ACC112 (cell line): ENCODE measurements around the gene H2AZ2.

ENCODE experiments used
- H2AFZ ChIP-seq: fragments of 200-600 bp; sonication (generic); one replicate; pipeline ENCODE4 v1.6.0; 2017; ENCODE audit warnings: antibody characterized with exemption, low read length; ENCODE audit not compliant: unreplicated experiment
- H3K27ac ChIP-seq: fragments of 200-600 bp; sonication (generic); 2 replicates; pipeline ENCODE4 v1.5.1; 2014; ENCODE audit warnings: low read depth, mild to moderate bottlenecking, antibody characterized with exemption, low read length, moderate library complexity
- H3K27me3 ChIP-seq: fragments of 200-600 bp; sonication (generic); 2 replicates; pipeline ENCODE4 v1.6.1; 2014; ENCODE audit warnings: mild to moderate bottlenecking, antibody characterized with exemption, low read length, moderate library complexity, mixed read lengths; ENCODE audit not compliant: insufficient read depth
- H3K36me3 ChIP-seq: fragments of 200-600 bp; sonication (generic); 2 replicates; pipeline ENCODE4 v1.6.1; 2016; ENCODE audit warnings: mild to moderate bottlenecking, antibody characterized with exemption, low read length, moderate library complexity, mixed read lengths; ENCODE audit not compliant: insufficient read depth
- H3K4me1 ChIP-seq: fragments of 200-600 bp; sonication (generic); one replicate; pipeline ENCODE4 v1.6.1; 2016; ENCODE audit warnings: low read length, mixed read lengths; ENCODE audit not compliant: insufficient read depth, unreplicated experiment, control insufficient read depth
- H3K4me3 ChIP-seq: fragments of 200-600 bp; sonication (generic); 2 replicates; pipeline ENCODE4 v1.5.1; 2014; ENCODE audit warnings: mild to moderate bottlenecking, low read depth, low read length
- H3K79me2 ChIP-seq: fragments of 200-600 bp; sonication (generic); one replicate; pipeline ENCODE4 v1.6.0; 2016; ENCODE audit warnings: low read length; ENCODE audit not compliant: control insufficient read depth, unreplicated experiment, insufficient read depth

The H2AZ2 gene

DNA sequence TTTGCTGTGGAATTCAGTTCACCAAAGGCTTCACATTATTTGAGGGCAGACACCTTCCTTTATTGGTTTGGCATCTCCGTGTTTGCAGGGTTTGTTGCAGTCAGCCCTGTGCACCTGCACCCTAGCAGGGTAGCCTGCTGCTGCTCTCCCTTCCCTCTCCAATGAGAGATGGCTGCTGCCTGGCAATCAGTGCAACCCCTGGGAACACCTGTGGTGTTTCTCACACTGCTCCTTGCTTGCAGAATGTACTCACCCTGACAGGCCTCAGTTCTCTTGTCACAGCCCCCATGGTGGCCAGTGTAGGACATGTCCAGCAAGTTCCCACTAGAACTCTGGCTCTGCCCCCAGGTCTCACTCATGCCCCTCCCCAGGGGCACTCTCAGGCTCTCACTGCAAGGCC lies 63.5 kb downstream of the H2AZ2 start:
- Histone ChIP-seq H2AFZ (no peak overlapping the region), H3K4me3 (no peak overlapping the region), H3K27ac (no peak overlapping the region), H3K79me2 (no peaks in the 10 kb centered on the region), H3K27me3 (no peaks in the 10 kb centered on the region), H3K4me1 (no peaks in the 10 kb centered on the region), H3K36me3 (no peaks in the 10 kb centered on the region)

DNA sequence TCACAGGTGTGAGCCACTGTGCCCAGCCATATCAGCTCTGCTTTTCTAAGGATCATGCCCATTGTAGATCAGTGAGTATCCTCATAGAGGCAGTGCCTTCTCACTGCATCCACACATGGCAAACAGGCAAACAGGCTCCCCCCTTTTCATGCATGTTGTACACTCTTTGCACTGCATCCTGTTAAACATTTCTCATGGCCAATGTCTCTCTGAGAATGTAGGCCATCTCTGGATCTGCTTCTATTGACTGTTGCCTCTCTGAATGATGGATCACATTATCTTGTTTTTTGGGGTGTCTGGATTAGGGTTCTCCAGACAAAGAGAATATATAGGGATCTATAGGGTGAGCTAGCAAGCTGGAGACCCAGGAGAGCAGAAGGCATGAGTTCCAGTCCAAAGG lies 64.5 kb downstream of the H2AZ2 start:
- H2AFZ ChIP-seq: no peak overlapping the region
- H3K79me2 ChIP-seq: no peaks in the 10 kb centered on the region
- H3K4me1 ChIP-seq: no peaks in the 10 kb centered on the region
- H3K4me3 ChIP-seq: no peak overlapping the region
- H3K27me3 ChIP-seq: no peaks in the 10 kb centered on the region
- no peak overlapping the region for H3K27ac ChIP-seq
- H3K36me3 ChIP-seq: no peaks in the 10 kb centered on the region

DNA sequence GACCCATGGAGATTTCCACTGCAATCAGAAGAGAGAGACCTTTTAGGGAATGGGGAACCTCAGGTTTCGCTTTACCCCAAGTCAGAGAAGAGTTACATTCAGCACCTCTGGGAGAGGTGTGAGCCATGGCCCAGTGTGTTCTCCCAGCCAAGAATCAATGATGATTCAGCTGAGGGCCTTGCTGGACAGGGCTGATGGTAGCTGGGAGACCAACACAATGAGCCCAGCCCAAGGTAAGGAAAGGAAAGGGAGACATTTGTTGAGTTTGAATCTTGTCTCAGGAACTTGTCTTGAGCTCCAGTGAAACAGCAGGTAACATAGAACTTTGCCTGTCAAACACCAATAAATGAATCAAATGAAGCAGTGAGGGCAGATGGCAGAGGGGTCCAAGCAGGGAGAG lies 65.4 kb downstream of the H2AZ2 start:
- Histone ChIP-seq H3K36me3 (no peaks in the 10 kb centered on the region), H3K4me3 (no peak overlapping the region), H3K27ac (no peak overlapping the region), H3K27me3 (no peaks in the 10 kb centered on the region), H2AFZ (no peak overlapping the region), H3K4me1 (no peaks in the 10 kb centered on the region), H3K79me2 (no peaks in the 10 kb centered on the region)
